ENCODE data around the gene EFNA4.

Gene EFNA4

GRCh38 chr1:155063550-155064110, at the start of gene EFNA4:
TSS of gene EFNA4 (plus strand) at chr1:155063740. CDS start at chr1:155063824, 84 bp downstream.
- no peak for DNase-seq

DNA sequence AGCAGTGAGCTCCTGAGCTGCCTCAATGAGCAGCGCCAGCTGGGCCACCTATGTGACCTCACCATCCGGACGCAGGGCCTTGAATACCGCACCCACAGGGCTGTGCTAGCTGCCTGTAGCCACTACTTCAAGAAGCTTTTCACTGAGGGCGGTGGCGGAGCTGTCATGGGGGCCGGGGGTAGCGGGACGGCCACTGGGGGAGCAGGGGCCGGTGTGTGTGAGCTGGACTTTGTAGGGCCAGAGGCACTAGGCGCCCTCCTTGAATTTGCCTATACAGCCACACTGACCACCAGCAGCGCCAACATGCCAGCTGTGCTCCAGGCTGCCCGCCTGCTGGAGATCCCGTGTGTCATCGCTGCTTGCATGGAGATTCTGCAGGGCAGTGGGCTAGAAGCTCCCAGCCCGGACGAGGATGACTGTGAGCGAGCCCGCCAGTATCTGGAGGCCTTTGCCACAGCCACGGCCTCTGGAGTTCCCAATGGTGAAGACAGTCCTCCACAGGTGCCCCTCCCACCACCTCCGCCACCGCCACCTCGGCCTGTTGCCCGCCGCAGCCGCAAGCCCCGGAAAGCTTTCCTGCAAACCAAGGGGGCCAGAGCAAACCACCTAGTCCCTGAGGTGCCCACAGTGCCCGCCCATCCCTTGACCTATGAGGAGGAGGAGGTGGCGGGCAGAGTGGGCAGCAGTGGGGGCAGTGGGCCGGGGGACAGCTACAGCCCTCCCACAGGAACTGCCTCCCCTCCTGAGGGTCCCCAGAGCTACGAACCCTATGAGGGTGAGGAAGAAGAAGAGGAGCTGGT, 48.6 kb upstream of the EFNA4 start:
- DNase-seq = no peak

DNA sequence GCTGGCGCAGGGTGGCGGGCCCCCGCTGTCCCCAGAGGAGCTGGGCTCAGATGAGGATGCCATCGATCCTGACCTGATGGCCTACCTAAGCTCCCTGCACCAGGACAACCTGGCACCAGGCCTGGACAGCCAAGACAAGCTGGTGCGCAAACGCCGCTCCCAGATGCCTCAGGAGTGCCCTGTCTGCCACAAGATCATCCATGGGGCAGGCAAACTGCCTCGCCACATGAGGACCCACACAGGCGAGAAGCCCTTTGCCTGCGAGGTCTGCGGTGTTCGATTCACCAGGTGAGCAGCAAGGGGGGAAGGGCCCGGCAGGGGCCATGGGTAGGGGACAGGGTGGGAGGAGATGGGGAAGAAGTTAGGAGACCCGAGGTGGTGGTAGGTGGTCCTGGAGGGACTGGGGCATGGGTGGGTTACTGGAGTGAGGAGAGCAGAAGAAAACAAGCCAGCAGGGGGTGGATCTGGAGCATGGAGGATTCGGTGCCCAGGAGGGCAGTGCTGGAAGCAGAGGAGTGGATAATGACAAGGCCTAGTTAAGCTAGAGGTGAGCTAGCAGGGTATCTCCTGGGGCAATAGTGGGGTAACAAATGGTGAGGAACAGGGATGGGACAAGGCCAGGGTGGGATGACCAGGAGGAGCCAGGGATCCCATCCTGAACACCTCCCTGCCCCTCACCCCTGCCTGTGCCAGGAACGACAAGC, 47.9 kb upstream of the EFNA4 start:
- no peak for DNase-seq

DNA sequence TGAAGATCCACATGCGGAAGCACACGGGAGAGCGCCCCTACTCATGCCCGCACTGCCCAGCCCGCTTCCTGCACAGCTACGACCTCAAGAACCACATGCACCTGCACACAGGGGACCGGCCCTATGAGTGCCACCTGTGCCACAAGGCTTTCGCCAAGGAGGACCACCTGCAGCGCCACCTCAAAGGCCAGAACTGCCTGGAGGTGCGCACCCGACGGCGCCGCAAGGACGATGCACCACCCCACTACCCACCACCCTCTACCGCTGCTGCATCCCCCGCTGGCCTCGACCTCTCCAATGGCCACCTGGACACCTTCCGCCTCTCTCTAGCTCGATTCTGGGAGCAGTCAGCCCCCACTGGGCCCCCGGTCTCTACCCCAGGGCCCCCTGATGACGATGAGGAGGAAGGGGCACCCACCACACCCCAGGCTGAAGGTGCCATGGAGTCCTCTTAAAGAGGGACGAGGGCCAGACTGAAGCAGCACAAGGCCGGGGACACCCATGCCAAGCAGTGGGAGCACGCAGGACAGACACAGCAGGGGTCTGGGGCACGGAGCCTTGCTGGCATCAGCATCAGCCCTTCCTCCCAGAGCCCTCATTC, 47.2 kb upstream of the EFNA4 start:
- DNase-seq = no peak

DNA sequence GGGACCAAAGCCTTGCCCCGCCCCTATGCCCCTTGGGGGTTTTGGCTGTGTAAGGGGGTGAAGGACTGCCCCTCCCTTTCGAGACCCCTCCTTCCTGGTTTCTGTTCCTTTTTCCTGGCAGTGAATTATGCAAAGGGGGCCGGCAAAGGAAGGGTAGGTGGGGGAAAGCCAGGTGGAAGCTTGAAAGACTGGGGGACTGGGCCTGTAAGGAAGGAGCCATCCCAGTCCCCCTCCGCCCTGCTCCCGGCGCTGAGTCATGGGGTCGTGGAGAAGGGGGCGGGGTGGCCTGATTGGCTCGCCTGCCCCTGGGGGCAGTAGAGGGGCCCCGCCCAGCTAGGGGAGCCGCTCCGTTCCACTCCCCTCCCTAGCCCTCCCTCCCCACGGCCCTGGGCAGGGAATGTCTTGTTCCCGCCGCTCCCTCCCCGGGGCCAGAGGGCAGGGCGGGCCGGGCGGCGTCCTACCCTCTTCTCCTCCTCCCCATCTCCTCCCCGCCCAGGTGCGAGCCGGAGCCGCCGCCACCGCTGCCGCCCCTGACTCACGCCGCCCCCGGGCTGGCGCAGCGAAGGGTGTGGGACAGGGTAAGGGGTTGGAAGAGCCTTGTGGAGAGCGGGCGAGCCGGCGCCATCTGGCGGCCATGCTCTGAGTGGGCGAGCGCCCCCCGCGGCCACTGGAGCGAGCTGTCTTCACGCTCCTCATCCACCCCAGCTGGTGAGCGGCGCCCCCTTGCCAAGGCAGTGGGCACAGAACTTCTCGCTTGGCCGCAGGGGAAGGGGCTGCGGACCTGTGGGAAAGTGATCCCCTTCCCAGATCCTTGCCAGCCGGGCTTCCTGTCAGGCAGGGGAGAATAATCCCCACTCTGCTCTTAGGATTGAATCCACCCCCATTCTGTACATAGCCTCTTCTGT, 46.2 kb upstream of the EFNA4 start:
- peak; percentile 75 for DNase-seq

- DNase-seq = no peak
Observed at GRCh38 chr1:155017946-155018316, 45.6 kb upstream of the EFNA4 start.

GRCh38 chr1:155018617-155019348, 44.8 kb upstream of the EFNA4 start:
- no peak for DNase-seq

GRCh38 chr1:155019377-155020245, 43.9 kb upstream of the EFNA4 start:
- DNase-seq = peak; percentile 36

DNA sequence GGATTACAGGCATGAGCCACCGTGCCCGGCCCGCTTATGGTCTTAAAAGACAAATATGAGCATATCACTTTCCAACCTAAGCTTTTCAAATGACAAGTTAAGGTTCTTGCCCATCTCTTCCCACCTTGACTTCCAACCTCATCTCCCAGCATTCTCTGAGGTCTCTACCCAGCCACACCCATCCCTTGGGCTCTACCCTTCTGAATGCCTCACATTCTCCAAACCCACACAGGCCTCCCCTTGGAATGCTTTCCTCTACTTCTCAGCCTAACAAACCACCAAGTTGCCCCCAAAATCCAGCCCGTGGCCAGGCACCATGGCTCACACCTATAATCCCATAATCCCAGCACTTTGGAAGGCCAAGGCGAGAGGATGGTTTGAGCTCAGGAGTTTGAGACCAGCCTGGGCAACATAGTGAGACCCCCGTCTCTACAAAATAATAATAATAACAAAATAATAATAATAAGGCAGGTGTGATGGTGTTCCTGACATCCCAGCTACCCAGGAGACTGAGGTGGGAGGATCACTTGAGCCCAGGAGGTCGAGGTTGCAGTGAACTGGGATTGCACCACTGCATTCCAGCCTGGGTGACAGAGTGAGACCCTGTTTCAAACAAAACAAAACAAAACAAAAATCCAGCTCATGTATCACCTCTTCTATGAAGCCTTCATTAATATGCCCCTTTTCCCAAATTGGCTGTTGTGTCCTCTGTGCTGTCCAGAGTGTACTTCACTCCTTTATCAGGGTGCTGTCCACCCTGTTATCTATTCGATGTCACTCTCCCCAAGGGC, 41.2 kb upstream of the EFNA4 start:
- DNase-seq = no peak

DNA sequence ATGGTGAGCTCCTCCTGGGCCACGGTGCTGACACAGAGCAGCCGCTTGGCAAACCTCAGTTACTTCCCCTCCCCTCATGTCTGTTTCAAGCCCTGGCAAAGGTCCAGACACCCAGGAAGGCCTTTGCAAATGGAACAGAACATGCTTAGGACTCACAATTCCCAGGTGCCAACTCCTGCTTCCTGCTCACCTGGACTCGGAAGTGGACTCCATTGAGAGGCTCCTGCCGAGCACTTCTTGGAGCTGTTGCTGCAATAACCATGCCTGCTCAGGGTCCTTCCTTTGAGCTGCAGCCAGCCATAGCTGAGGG, 40.7 kb upstream of the EFNA4 start:
- DNase-seq = peak; percentile 51

- no peak for DNase-seq
Observed at GRCh38 chr1:155023627-155024026, 39.9 kb upstream of the EFNA4 start.

DNA sequence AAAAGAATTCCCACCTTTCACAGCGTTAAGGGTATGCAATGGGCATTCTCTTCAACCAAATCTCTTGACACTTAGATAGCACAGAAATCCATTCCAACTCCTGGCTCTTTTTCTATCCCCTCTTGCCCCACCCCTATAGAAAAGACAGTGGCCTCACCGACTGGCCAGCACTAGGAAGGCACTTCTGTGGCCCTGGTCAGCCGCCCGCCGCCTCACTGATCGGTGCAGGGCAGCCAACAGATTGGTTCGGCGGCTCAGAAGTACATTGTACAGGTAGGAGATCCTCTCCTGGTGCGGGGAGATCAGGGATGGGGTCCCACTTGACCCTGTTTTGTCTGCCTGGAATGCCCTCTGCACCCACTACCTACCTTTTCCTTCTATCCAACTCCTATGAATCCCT, 39.2 kb upstream of the EFNA4 start:
- no peak for DNase-seq

DNA sequence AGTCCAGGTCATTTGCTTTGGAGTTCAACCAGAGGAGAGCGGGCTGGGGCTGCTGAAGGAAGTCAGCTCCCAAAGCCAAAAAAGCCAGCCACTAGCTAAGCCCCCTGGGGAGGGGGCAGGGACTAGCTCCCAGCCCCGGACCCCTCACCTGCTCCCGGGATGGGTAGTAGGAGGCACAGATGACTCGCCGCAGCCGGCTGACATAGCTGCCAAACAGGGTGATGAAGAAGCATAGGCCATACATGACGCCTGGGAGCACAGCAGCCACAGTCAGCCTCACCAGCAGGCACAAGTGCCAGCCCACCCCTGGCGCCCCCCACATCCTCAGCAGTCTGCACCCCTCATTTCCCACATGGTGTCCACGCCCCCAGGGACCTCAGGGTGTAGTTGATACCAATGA, 37.4 kb upstream of the EFNA4 start:
- no peak for DNase-seq

DNA sequence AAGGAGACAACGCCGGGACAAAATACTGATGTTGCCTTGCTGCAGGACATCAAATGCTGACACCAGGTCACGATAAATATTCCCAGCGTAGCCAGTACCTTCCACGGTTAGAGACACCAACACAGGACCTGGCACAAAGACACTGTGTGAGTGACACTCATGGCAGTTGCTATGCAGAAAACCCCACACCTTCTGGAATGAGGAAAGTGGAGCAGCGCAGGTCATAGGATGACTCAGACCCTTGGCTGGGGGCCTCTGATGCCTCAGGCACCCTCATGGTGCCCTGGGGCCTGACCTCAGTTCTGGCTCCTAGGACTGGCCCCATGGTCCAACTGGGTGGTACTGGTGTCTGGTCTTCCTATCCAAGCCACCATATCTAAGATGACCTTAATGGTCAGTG, 37.0 kb upstream of the EFNA4 start:
- DNase-seq = no peak

GRCh38 chr1:155029513-155030242, 33.9 kb upstream of the EFNA4 start:
- DNase-seq = no peak

DNA sequence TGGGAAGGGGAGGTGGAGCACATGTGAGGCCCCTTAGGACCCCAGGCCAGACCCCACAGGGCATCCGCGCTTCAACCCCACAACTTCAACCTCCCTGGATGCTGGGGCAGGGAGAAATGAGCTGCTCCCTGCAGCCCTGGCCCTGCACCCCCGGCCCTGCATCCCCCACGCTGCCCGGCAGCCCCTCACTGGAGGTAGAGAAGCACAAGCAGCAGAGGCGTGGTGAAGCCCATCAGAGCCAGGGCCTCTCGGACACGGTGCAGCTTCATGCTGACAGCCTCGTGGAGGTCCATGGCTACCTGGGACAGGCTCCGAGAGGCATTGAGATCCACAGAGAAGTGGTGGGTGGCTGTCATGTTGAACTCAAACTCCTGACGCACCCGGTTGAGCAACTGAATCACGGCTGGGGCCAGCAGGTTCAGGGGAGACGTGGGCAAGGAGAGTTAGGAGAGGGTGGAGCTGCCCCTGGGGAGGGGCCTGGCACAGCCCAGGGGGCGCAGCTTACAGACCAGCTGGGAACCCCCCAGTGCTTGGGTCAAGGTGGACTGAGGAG, 33.2 kb upstream of the EFNA4 start:
- no peak for DNase-seq

DNA sequence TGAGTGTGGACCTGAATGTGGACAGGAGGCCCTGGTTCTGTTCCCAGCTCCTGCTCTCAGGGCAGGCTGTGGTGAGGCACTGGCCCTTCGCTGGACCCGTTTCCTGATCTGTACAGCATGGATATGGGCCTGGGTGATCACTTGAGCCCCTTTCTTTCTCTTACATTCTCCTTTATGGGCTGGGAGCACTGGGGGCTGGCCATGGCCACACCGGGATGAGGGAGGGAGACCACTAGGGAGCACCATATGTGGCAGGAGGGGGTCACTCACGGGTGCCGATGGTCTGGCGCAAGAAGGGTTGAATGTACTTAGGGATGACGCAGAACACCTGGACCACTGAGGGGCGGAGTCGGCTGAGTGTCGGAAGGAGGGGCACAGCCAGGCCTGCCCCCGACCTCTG, 32.6 kb upstream of the EFNA4 start:
- DNase-seq = no peak

GRCh38 chr1:155032886-155033285, 30.7 kb upstream of the EFNA4 start:
- no peak for DNase-seq

- DNase-seq = no peak
Observed at GRCh38 chr1:155033524-155033923, 30.0 kb upstream of the EFNA4 start, which contains the start of the genes DCST1 and DCST2. TSS of gene DCST1 (plus strand) at chr1:155033824. CDS start at chr1:155034037, 213 bp downstream. TSS of gene DCST2 (minus strand) at chr1:155033781. CDS start at chr1:155033701, 80 bp downstream.

All from NCI-H2107 (cell line).